ENCODE measurements around the gene ZNF512B. TPM values are rescaled to one million over a fixed set of nuclear protein-coding genes. Genes with fewer than 3 reads are reported as not detected.

The ZNF512B gene
- total and polyA plus RNA-seq, 2 experiments from 2014 or later: 6.1 to 28.8 TPM

GRCh38 chr20:63967330-63968135, 2.2 kb downstream of the ZNF512B start (continued):
- no peak for TF ChIP-seq JUNB (IDR thresholded peaks at IDR 0.05; ENCODE audit: unreplicated experiment)
- no peak for TF ChIP-seq ETS1 (IDR thresholded peaks at IDR 0.05)
- TF ChIP-seq POLR2AphosphoS5 (IDR thresholded peaks at IDR 0.05; ENCODE audit: low read depth): no peak
- TF ChIP-seq EZH2 (IDR thresholded peaks at IDR 0.05; ENCODE audit: low read depth, unreplicated experiment): no peak
- no peak for TF ChIP-seq EZH2phosphoT487 (IDR thresholded peaks at IDR 0.05; ENCODE audit: unreplicated experiment)
- no peak for TF ChIP-seq ZNF114 (CRISPR knock-in tag; IDR thresholded peaks at IDR 0.05)
- TF ChIP-seq REST (IDR thresholded peaks at IDR 0.05; ENCODE audit: unreplicated experiment): no peak
- TF ChIP-seq ZNF331 (CRISPR knock-in tag; IDR thresholded peaks at IDR 0.05; ENCODE audit: low read depth): no peak
- no peak for TF ChIP-seq STAT1 (IDR thresholded peaks at IDR 0.05; ENCODE audit: unreplicated experiment)

- Mint-ChIP-seq H3K4me1 (peaks cover 4% of the 10 kb centered on the region; the same call in 1 of the 3 replicates), H3K4me3 (no peak overlapping the region), H3K27ac (no peak overlapping the region), H3K27me3 (ENCODE audit: insufficient read depth, low read depth, poor library complexity) (peaks cover 15% of the 10 kb centered on the region), H3K9me3 (no peaks in the 10 kb centered on the region), H3K36me3 (ENCODE audit: low read depth) (peaks cover 14% of the 10 kb centered on the region; the same call in 2 of the 3 replicates)
- Histone ChIP-seq H3K4me2 (no peak overlapping the region), H3K79me2 (replicated peaks; ENCODE audit: insufficient read depth) (peaks cover 9% of the 10 kb centered on the region), H4K20me1 (replicated peaks; ENCODE audit: insufficient read depth) (no peaks in the 10 kb centered on the region), H3K9me2 (ENCODE audit: insufficient read depth) (no peaks in the 10 kb centered on the region), H2AFZ (no peak overlapping the region), H3K27me3 (ENCODE audit: insufficient read depth) (peaks cover 7% of the 10 kb centered on the region; the same call in 1 of the 2 replicates), H3K4me3 (no peak overlapping the region), H3K36me3 (ENCODE audit: insufficient read depth) (no peaks in the 10 kb centered on the region), H3K4me1 (ENCODE audit: insufficient read depth) (peaks cover 8% of the 10 kb centered on the region), H3F3A (replicated peaks; ENCODE audit: low read depth) (no peaks in the 10 kb centered on the region), H3K27ac (ENCODE audit: low read depth) (no peak overlapping the region)
- DNase-seq (ENCODE audit: low spot score) (no peak), ATAC-seq (no peak)
- TF ChIP-seq REST (IDR thresholded peaks at IDR 0.05; ENCODE audit: unreplicated experiment): no peak
- TF ChIP-seq JUNB (IDR thresholded peaks at IDR 0.05; ENCODE audit: unreplicated experiment): no peak
- TF ChIP-seq POLR2AphosphoS5 (IDR thresholded peaks at IDR 0.05; ENCODE audit: low read depth): 0 out of 2 replicates have a peak, but pooled peaks have one; percentile 3
Measured at GRCh38 chr20:63966944-63967322, 2.8 kb downstream of the ZNF512B start.
